PC-3 (cell line): ENCODE data around the gene TCP11.

Source experiments
- EZH2 ChIP-seq: fragments of 300-600 bp; sonication (generic); IDR thresholded peaks from one replicate; pipeline ENCODE4 v1.6.1; 2017; ENCODE audit warnings: antibody characterized with exemption, mild to moderate bottlenecking, low read length; ENCODE audit not compliant: unreplicated experiment
- TF ChIP-seq, protein P1 (sequence below): fragments of 300-600 bp; sonication (generic); conservative IDR thresholded peaks from 2 replicates; pipeline ENCODE4 v1.5.1; 2017; ENCODE audit warnings: antibody characterized with exemption, low read depth, mild to moderate bottlenecking, low read length

DNA sequence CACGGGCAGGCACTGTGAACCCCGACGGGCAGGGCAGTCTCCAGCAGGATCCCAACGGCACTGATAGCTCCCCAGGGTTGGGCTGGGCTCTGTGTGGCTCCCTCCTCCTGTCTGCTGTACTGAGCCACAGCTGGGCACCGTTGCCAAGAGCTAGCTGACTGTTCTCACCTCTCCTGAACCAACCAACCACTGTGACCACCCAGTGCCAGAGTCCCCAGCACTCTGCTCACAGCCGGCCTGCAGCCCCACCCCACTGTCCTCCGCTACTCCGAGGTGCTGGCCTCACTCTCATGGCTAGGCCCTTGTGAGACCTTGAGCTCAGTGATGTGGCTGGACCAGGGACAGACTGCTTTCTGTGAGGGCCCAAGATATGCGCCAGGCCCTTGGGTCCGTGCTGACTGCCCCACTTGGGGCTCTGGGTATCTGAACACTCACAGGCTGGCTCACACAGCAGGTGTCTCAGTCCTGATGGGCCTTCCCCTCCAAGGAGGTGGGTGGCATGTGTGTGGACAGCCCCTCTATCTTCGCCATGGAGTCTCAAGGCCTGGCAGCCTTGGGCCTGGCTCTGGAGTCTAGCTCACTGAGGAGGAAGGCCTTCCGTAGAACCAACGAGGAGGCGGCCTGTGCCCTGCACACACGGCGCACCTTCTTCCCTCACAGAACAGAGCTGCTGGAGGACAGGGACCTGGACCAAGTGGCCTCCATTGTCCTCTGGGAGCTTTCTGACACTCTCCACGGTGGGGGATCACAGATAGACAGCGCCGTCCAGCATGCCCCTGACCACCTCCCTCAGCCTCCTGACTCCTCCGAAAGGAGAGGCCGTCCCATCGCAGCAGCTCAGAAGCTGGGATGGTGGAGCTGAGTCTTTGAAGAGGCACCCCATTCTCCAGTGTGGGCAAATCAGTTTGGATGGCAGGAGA is 53.5 kb downstream of the TCP11 start:
- TF ChIP-seq, protein P1, sequence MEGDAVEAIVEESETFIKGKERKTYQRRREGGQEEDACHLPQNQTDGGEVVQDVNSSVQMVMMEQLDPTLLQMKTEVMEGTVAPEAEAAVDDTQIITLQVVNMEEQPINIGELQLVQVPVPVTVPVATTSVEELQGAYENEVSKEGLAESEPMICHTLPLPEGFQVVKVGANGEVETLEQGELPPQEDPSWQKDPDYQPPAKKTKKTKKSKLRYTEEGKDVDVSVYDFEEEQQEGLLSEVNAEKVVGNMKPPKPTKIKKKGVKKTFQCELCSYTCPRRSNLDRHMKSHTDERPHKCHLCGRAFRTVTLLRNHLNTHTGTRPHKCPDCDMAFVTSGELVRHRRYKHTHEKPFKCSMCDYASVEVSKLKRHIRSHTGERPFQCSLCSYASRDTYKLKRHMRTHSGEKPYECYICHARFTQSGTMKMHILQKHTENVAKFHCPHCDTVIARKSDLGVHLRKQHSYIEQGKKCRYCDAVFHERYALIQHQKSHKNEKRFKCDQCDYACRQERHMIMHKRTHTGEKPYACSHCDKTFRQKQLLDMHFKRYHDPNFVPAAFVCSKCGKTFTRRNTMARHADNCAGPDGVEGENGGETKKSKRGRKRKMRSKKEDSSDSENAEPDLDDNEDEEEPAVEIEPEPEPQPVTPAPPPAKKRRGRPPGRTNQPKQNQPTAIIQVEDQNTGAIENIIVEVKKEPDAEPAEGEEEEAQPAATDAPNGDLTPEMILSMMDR: no peak
- TF ChIP-seq EZH2: no peak
